GM21526 (cell line): Measurements from ENCODE around the gene IQSEC1.
"Not testable (repeated sequence)": the region's sequence is repeated elsewhere in the genome, so short reads cannot be mapped to it uniquely, and the experiment has no call there.

ENCODE experiments used
- ATAC-seq: cut with Tn5 transposase; IDR thresholded peaks from one replicate; pipeline ENCODE4 v1.9.1; 2021; ENCODE audit warnings: moderate library complexity; ENCODE audit not compliant: unreplicated experiment, low FRiP score

The IQSEC1 gene

GRCh38 chr3:12862387-12862786, 210.8 kb downstream of the IQSEC1 start:
- ATAC-seq, result no peak

GRCh38 chr3:12861611-12862010, 211.6 kb downstream of the IQSEC1 start:
- ATAC-seq, result no peak

GRCh38 chr3:12859840-12860239, 213.4 kb downstream of the IQSEC1 start:
- no peak for ATAC-seq

GRCh38 chr3:12856626-12857025, 216.6 kb downstream of the IQSEC1 start:
- ATAC-seq, result no peak

- ATAC-seq, result no peak
Measured at GRCh38 chr3:12854565-12854964, 218.7 kb downstream of the IQSEC1 start.

- ATAC-seq, result not testable (repeated sequence)
Measured at GRCh38 chr3:12853847-12854246, 219.4 kb downstream of the IQSEC1 start.

GRCh38 chr3:12852201-12852600, 221.0 kb downstream of the IQSEC1 start:
- ATAC-seq, result no peak
